HG03575 (cell line): ENCODE data around the gene ELOVL6.
"Not testable (repeated sequence)": the region's sequence is repeated elsewhere in the genome, so short reads cannot be mapped to it uniquely, and the experiment has no call there.

Experiments
- ATAC-seq: cut with Tn5 transposase; IDR thresholded peaks from one replicate; pipeline ENCODE4 v1.9.1; 2021; ENCODE audit not compliant: unreplicated experiment, insufficient number of reproducible peaks, low FRiP score; ENCODE audit errors: extremely low read depth

Gene ELOVL6

GRCh38 chr4:110198049-110198434 lies 373 bp downstream of the ELOVL6 start:
- no peak for ATAC-seq

GRCh38 chr4:110197529-110198042 lies 829 bp downstream of the ELOVL6 start:
- no peak for ATAC-seq

GRCh38 chr4:110196871-110197528 lies 1.4 kb downstream of the ELOVL6 start:
- ATAC-seq, result no peak

- no peak for ATAC-seq
Measured at GRCh38 chr4:110196206-110196870, 2.1 kb downstream of the ELOVL6 start.

GRCh38 chr4:110195561-110196205 lies 2.7 kb downstream of the ELOVL6 start:
- no peak for ATAC-seq

- peak; percentile 91 for ATAC-seq
Measured at GRCh38 chr4:110193822-110194761, 4.3 kb downstream of the ELOVL6 start.

- ATAC-seq, result not testable (repeated sequence)
Measured at GRCh38 chr4:110193287-110193686, 5.1 kb downstream of the ELOVL6 start.

- no peak for ATAC-seq
Measured at GRCh38 chr4:110190249-110190648, 8.2 kb downstream of the ELOVL6 start.

GRCh38 chr4:110188113-110188512 lies 10.3 kb downstream of the ELOVL6 start:
- ATAC-seq, result no peak

- no peak for ATAC-seq
Measured at GRCh38 chr4:110184791-110185155, 13.6 kb downstream of the ELOVL6 start.

GRCh38 chr4:110184140-110184790 lies 14.2 kb downstream of the ELOVL6 start:
- ATAC-seq, result no peak

- ATAC-seq, result no peak
Measured at GRCh38 chr4:110183643-110184042, 14.8 kb downstream of the ELOVL6 start.

- no peak for ATAC-seq
Measured at GRCh38 chr4:110183058-110183457, 15.4 kb downstream of the ELOVL6 start.

GRCh38 chr4:110181890-110182289 lies 16.5 kb downstream of the ELOVL6 start:
- ATAC-seq, result no peak

GRCh38 chr4:110175634-110176033 lies 22.8 kb downstream of the ELOVL6 start:
- ATAC-seq, result no peak

- ATAC-seq, result no peak
Measured at GRCh38 chr4:110172972-110173371, 25.4 kb downstream of the ELOVL6 start.

GRCh38 chr4:110171971-110172370 lies 26.4 kb downstream of the ELOVL6 start:
- ATAC-seq, result no peak

- ATAC-seq, result no peak
Measured at GRCh38 chr4:110170861-110171260, 27.6 kb downstream of the ELOVL6 start.
